H1 (cell line): ENCODE measurements around the gene CSTF2T. TPM values are rescaled to one million over a fixed set of nuclear protein-coding genes. Genes with fewer than 3 reads are reported as not detected.

Source experiments
- CTCF ChIA-PET: fragments of 300-600 bp; sonication (Branson Sonifier 250); formaldehyde crosslinking; loops from one replicate; lab custom pipeline; 2021; ENCODE audit not compliant: partially characterized antibody; lab: Charles Lee
- POLR2A ChIA-PET: fragments of 300-600 bp; sonication (Branson Sonifier 250); formaldehyde crosslinking; loops from one replicate; lab custom pipeline; 2021; ENCODE audit warnings: inconsistent platforms; ENCODE audit not compliant: partially characterized antibody; lab: Charles Lee
- DNase-seq, 2 experiments: peaks; one replicate each; pipeline versions ENCODE4 v3.0.0 to v3.0.0-alpha.2; 2010 to 2022; ENCODE audit warnings: low spot score in 2 of 2, low read depth in 1 of 2, mixed read lengths in 1 of 2
- FAIRE-seq: peaks from 2 replicates; lab custom pipeline; 2011; peaks lifted over from hg19 to GRCh38; lab: Jason Lieb, UNC
- H2AFZ ChIP-seq: 2 replicates; pipeline ENCODE4 v1.8.1; 2012; ENCODE audit warnings: low read length, inconsistent platforms
- H2AK5ac ChIP-seq: 2 replicates; pipeline ENCODE4 v1.6.1; 2013; ENCODE audit warnings: low read depth, low read length
- H2BK120ac ChIP-seq: replicated peaks from 2 replicates; pipeline ENCODE3; 2013; ENCODE audit warnings: low read depth, low read length, inconsistent platforms
- H2BK12ac ChIP-seq: 2 replicates; pipeline ENCODE4 v1.6.1; 2013; ENCODE audit warnings: low read depth, low read length
- H2BK15ac ChIP-seq: 2 replicates; pipeline ENCODE4 v1.6.1; 2013; ENCODE audit warnings: low read length
- H2BK20ac ChIP-seq: 2 replicates; pipeline ENCODE4 v1.6.1; 2013; ENCODE audit warnings: low read length
- H2BK5ac ChIP-seq: 2 replicates; pipeline ENCODE4 v1.6.1; 2013; ENCODE audit warnings: low read depth, low read length
- H3K14ac ChIP-seq: 2 replicates; pipeline ENCODE4 v1.6.1; 2013; ENCODE audit warnings: inconsistent platforms; ENCODE audit not compliant: insufficient read length
- H3K18ac ChIP-seq: 2 replicates; pipeline ENCODE4 v1.6.1; 2013; ENCODE audit warnings: low read length; ENCODE audit errors: extremely low read depth
- H3K23ac ChIP-seq: 2 replicates; pipeline ENCODE4 v1.6.1; 2013; ENCODE audit warnings: inconsistent platforms; ENCODE audit not compliant: insufficient read length
- H3K23me2 ChIP-seq: 2 replicates; pipeline ENCODE4 v1.6.1; 2013; ENCODE audit warnings: low read depth, low read length
- H3K27ac ChIP-seq: 2 replicates; pipeline ENCODE4 v1.6.1; 2011; ENCODE audit warnings: low read depth, low read length, inconsistent platforms
- H3K27me3 ChIP-seq, 4 experiments: replicated peaks in 1 of 4; 1 replicate in 1 of 4; 2 replicates in 3 of 4; pipeline versions ENCODE4 v1.6.1 to v1.8.1; 2011 to 2013; ENCODE audit warnings: low read length in 3 of 4, mild to moderate bottlenecking in 3 of 4, inconsistent platforms in 2 of 4, mixed read lengths in 2 of 4, moderate library complexity in 1 of 4; ENCODE audit not compliant: control insufficient read depth in 3 of 4, insufficient read depth in 3 of 4; ENCODE audit errors: extremely low read depth in 1 of 4
- H3K36me3 ChIP-seq, 4 experiments: 2 replicates each; pipeline versions ENCODE4 v1.6.1 to v1.8.1; 2011 to 2013; ENCODE audit warnings: mild to moderate bottlenecking in 4 of 4, low read length in 3 of 4, moderate library complexity in 2 of 4, control low read depth in 1 of 4, inconsistent platforms in 1 of 4; ENCODE audit not compliant: insufficient read depth in 4 of 4, control insufficient read depth in 2 of 4
- H3K4ac ChIP-seq: replicated peaks from 2 replicates; pipeline ENCODE3; 2013; ENCODE audit warnings: low read length, low read depth, mixed read lengths, inconsistent platforms; ENCODE audit not compliant: insufficient read length
- H3K4me1 ChIP-seq, 4 experiments: replicated peaks in 1 of 4; 1 replicate in 1 of 4; 2 replicates in 3 of 4; pipeline versions ENCODE4 v1.6.1 to v1.8.1; 2011 to 2013; ENCODE audit warnings: low read length in 3 of 4, inconsistent platforms in 2 of 4, mixed read lengths in 1 of 4; ENCODE audit not compliant: insufficient read depth in 4 of 4, control insufficient read depth in 3 of 4
- H3K4me2 ChIP-seq, 2 experiments: 2 replicates each; pipeline versions ENCODE4 v1.6.1 to v1.8.1; 2011 to 2013; ENCODE audit warnings: low read depth in 2 of 2, low read length in 2 of 2, control low read depth in 1 of 2, inconsistent platforms in 1 of 2, mild to moderate bottlenecking in 1 of 2; ENCODE audit not compliant: insufficient read depth in 1 of 2
- H3K4me3 ChIP-seq, 4 experiments: fragments of 200-600, 300-600 bp in 1 of 4; sonication (generic), shearing (Covaris generic), sonication (Bioruptor Twin) in 1 of 4; 2 replicates each; pipeline versions ENCODE4 v1.5.1 to v1.8.1; 2011 to 2016; ENCODE audit warnings: low read length in 4 of 4, low read depth in 3 of 4, control low read depth in 2 of 4, inconsistent platforms in 2 of 4, mild to moderate bottlenecking in 2 of 4, mixed read lengths in 1 of 4, moderate library complexity in 1 of 4; ENCODE audit not compliant: insufficient read depth in 2 of 4; ENCODE audit errors: extremely low read depth in 1 of 4
- H3K56ac ChIP-seq: replicated peaks from 2 replicates; pipeline ENCODE3; 2013; ENCODE audit warnings: low read depth, mild to moderate bottlenecking, mixed read lengths, low read length, inconsistent platforms; ENCODE audit not compliant: insufficient read length
- H3K79me1 ChIP-seq: 2 replicates; pipeline ENCODE4 v1.6.1; 2013; ENCODE audit warnings: low read depth, low read length, control low read depth
- H3K79me2 ChIP-seq, 2 experiments: 2 replicates each; pipeline versions ENCODE4 v1.6.1 to v1.8.1; 2012 to 2013; ENCODE audit warnings: low read length in 2 of 2, mild to moderate bottlenecking in 2 of 2, inconsistent platforms in 1 of 2; ENCODE audit not compliant: insufficient read depth in 2 of 2, control insufficient read depth in 1 of 2
- H3K9ac ChIP-seq, 4 experiments: replicated peaks in 1 of 4; 1 replicate in 1 of 4; 2 replicates in 3 of 4; pipeline versions ENCODE4 v1.6.1 to v1.8.1; 2011 to 2013; ENCODE audit warnings: low read depth in 3 of 4, low read length in 3 of 4, control low read depth in 2 of 4, mild to moderate bottlenecking in 2 of 4, moderate library complexity in 2 of 4, inconsistent platforms in 1 of 4; ENCODE audit errors: extremely low read depth in 1 of 4
- H3K9me3 ChIP-seq, 2 experiments: 2 replicates each; pipeline versions ENCODE4 v1.6.1 to v1.8.1; 2012 to 2013; ENCODE audit warnings: mild to moderate bottlenecking in 2 of 2, moderate library complexity in 2 of 2, control low read depth in 1 of 2, inconsistent platforms in 1 of 2, low read depth in 1 of 2, low read length in 1 of 2, mixed read lengths in 1 of 2; ENCODE audit not compliant: insufficient read depth in 2 of 2
- H4K20me1 ChIP-seq, 2 experiments: replicated peaks in 1 of 2; 2 replicates each; pipeline versions ENCODE3 to v1.8.1; 2011 to 2013; ENCODE audit warnings: inconsistent platforms in 2 of 2, low read length in 2 of 2, mild to moderate bottlenecking in 1 of 2; ENCODE audit not compliant: insufficient read depth in 2 of 2, control insufficient read depth in 1 of 2
- H4K5ac ChIP-seq: 2 replicates; pipeline ENCODE4 v1.6.1; 2013; ENCODE audit warnings: low read length, low read depth, mixed read lengths, inconsistent platforms; ENCODE audit not compliant: insufficient read length
- H4K8ac ChIP-seq: 2 replicates; pipeline ENCODE4 v1.8.0; 2013; ENCODE audit warnings: mild to moderate bottlenecking, moderate library complexity, low read length, inconsistent platforms; ENCODE audit not compliant: insufficient read depth; ENCODE audit errors: extremely low read depth
- H4K91ac ChIP-seq: replicated peaks from 2 replicates; pipeline ENCODE3; 2013; ENCODE audit warnings: low read length, mixed read lengths, inconsistent platforms; ENCODE audit not compliant: insufficient read length
- ASH2L ChIP-seq: fragments of 200-600, 300-600 bp; sonication (generic); IDR thresholded peaks from one replicate; pipeline ENCODE4 v1.7.1; 2017; ENCODE audit warnings: low read length
- CEBPB ChIP-seq: IDR thresholded peaks from 2 replicates; pipeline ENCODE4 v1.6.1; 2012; ENCODE audit warnings: low read depth, low read length
- CREB1 ChIP-seq: IDR thresholded peaks from 2 replicates; pipeline ENCODE4 v1.6.1; 2012; ENCODE audit warnings: inconsistent platforms
- EZH2 ChIP-seq: fragments of 200-600 bp; sonication (generic); IDR thresholded peaks from 2 replicates; pipeline ENCODE4 v1.7.1; 2012; ENCODE audit warnings: low read depth, mild to moderate bottlenecking, moderate library complexity, low read length, inconsistent platforms; ENCODE audit not compliant: severe bottlenecking
- SIX5 ChIP-seq: IDR thresholded peaks from 2 replicates; pipeline ENCODE4 v1.6.1; 2011; ENCODE audit warnings: mild to moderate bottlenecking, low read depth, low read length
- SP4 ChIP-seq: IDR thresholded peaks from 2 replicates; pipeline ENCODE4 v1.6.1; 2012; ENCODE audit warnings: low read length, inconsistent platforms
- TCF12 ChIP-seq: IDR thresholded peaks from 2 replicates; pipeline ENCODE4 v1.6.1; 2011; ENCODE audit warnings: low read depth, mild to moderate bottlenecking, low read length
- WGBS, 2 experiments: shearing (Covaris generic) in 1 of 2; methylation state at CpG; one replicate each; pipeline versions ENCODE4 v1.1.6 to v1.1.7; 2013 to 2015; ENCODE audit warnings: low lambda C conversion rate in 2 of 2, mixed read lengths in 2 of 2, inconsistent platforms in 1 of 2, low coverage in 1 of 2, missing lambda C conversion rate in 1 of 2; ENCODE audit not compliant: insufficient replicate concordance in 2 of 2, insufficient coverage in 1 of 2, insufficient read length in 1 of 2; ENCODE audit errors: extremely low coverage in 1 of 2, missing lambda C conversion rate in 1 of 2; 5-methylcytosine and 5-hydroxymethylcytosine counted together
- polyA plus RNA-seq, 7 experiments: library from polyadenylated mRNA; depleted of rRNA in 3 of 7; stranded (reverse) in 5 of 7; unstranded in 2 of 7; fragments of >200 nt in 5 of 7; fragments of 200-250 nt in 2 of 7; gene quantifications; 1 replicate in 5 of 7; 2 replicates in 1 of 7; 4 replicates in 1 of 7; pipeline versions ENCODE4 v1.2.1 to v1.2.3, GENCODE V29; 2011 to 2013; ENCODE audit warnings: missing spikeins in 2 of 7, mixed read lengths in 2 of 7
- total RNA-seq: library from RNA; stranded (reverse); fragmentation: NEBNext Ultra II Directional; extraction: Animal tissue kit (Norgen Biotek cat#: 25700); gene quantifications from 2 replicates; pipeline ENCODE4 v1.2.1, GENCODE V29; 2021
- TF ChIP-seq, protein P1 (sequence below), 3 experiments: IDR thresholded peaks; 1 replicate in 2 of 3; 2 replicates in 1 of 3; pipeline versions ENCODE4 v1.5.1 to v1.6.1; 2011; ENCODE audit warnings: low read length in 3 of 3, mild to moderate bottlenecking in 3 of 3, inconsistent platforms in 2 of 3, low read depth in 1 of 3, moderate library complexity in 1 of 3; ENCODE audit not compliant: insufficient read depth in 1 of 3; ENCODE audit errors: control extremely low read depth in 1 of 3

Gene CSTF2T
- total and polyA plus RNA-seq, 2 of the 8 experiments (the other 6 are each of a cell fraction or from before 2014, with no cell fraction given): 9.4 to 32.4 TPM

DNA sequence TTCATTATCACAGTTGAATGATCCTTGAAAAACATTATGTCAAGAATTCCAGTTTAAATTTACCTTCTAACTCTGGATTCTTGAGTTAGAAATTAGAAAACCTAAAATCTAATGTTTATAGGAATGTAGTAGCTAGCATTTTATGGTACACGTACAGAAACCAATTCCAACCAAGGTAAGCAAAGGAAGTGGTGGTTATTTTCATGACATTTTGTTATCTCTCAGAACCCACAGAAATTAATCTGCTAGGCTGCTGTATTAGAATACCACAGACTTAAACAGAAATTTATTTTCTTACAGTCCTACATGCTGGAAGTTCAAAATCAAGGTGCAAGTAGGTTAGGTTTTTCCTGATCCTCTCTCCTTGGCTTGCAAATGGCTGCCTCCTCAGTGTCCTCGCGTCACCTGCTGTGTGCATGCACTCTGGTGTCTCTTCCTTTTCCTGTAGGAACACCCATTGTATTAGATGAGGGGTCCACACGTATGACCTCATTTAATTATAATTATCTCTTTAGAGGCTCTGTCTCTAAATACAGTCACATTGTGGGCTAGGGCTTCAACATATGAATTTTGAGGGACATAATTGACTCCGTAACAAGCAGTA is 8.5 kb upstream of the CSTF2T start:
- H2AFZ ChIP-seq: no peak overlapping the region
- no peak overlapping the region for H4K91ac ChIP-seq
- no peak overlapping the region for H2BK12ac ChIP-seq
- H3K79me1 ChIP-seq: no peaks in the 10 kb centered on the region
- no peak overlapping the region for H3K27ac ChIP-seq
- H3K18ac ChIP-seq: no peak overlapping the region
- H2BK120ac ChIP-seq: no peak overlapping the region
- H3K9me3 ChIP-seq: no peaks in the 10 kb centered on the region
- H3K79me2 ChIP-seq: no peaks in the 10 kb centered on the region
- no peaks in the 10 kb centered on the region for H3K27me3 ChIP-seq
- POLR2A ChIA-PET: no interaction called here
- no peak overlapping the region for H4K8ac ChIP-seq
- H3K23me2 ChIP-seq: no peaks in the 10 kb centered on the region
- 81% methylated on average over 5 of the region's 5 CpGs; no CpG with 5 or more reads in 1 of the 2 experiments for WGBS, 2 experiments
- no peak overlapping the region for H3K4me2 ChIP-seq
- H2BK15ac ChIP-seq: no peak overlapping the region
- H3K23ac ChIP-seq: no peak overlapping the region
- no peak for DNase-seq
- no peak overlapping the region for H3K4ac ChIP-seq
- H4K5ac ChIP-seq: no peak overlapping the region
- TF ChIP-seq ASH2L (no peak), SIX5 (no peak), EZH2 (no peak), CREB1 (no peak), SP4 (no peak), TCF12 (no peak), CEBPB (no peak)
- TF ChIP-seq, protein P1, sequence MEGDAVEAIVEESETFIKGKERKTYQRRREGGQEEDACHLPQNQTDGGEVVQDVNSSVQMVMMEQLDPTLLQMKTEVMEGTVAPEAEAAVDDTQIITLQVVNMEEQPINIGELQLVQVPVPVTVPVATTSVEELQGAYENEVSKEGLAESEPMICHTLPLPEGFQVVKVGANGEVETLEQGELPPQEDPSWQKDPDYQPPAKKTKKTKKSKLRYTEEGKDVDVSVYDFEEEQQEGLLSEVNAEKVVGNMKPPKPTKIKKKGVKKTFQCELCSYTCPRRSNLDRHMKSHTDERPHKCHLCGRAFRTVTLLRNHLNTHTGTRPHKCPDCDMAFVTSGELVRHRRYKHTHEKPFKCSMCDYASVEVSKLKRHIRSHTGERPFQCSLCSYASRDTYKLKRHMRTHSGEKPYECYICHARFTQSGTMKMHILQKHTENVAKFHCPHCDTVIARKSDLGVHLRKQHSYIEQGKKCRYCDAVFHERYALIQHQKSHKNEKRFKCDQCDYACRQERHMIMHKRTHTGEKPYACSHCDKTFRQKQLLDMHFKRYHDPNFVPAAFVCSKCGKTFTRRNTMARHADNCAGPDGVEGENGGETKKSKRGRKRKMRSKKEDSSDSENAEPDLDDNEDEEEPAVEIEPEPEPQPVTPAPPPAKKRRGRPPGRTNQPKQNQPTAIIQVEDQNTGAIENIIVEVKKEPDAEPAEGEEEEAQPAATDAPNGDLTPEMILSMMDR (IDR thresholded peaks at IDR 0.05; ENCODE audit: control extremely low read depth in 1 of 3, insufficient read depth in 1 of 3, low read depth in 1 of 3, low read length in 3 of 3): no peak
- TF ChIP-seq, all 59 proteins: peak for 0
- Histone ChIP-seq H3K36me3 (no peaks in the 10 kb centered on the region), H3K4me3 (no peak overlapping the region), H3K14ac (no peak overlapping the region), H2BK20ac (no peak overlapping the region), H3K4me1 (peaks cover 0 to 7% (median under 1%) of the 10 kb centered on the region in 4 experiments; a peak in 1 of 7 replicates), H4K20me1 (no peaks in the 10 kb centered on the region), H3K9ac (no peak overlapping the region), H3K56ac (no peak overlapping the region), H2AK5ac (no peak overlapping the region; the same call in 1 of the 2 replicates), H2BK5ac (no peak overlapping the region)
- FAIRE-seq: no peak
- CTCF ChIA-PET: no interaction called here
